Ishikawa (cell line): ENCODE results near the gene NMS.

Source experiments
- CREB1 ChIP-seq: IDR thresholded peaks from 2 replicates; pipeline ENCODE4 v1.6.1; 2012; ENCODE audit warnings: low read depth
- REST ChIP-seq: IDR thresholded peaks from 2 replicates; pipeline ENCODE4 v1.6.1; 2012; ENCODE audit warnings: low read depth, mild to moderate bottlenecking

GRCh38 chr2:100520224-100520623 lies 49.9 kb downstream of the NMS start:
- TF ChIP-seq REST (no peak), CREB1 (no peak)
